NCI-H1092 treated with DMSO at 0.1 percent for 48 hours (cell line): ENCODE results near the gene GTF3C6.
A peak's percentile ranks its signal among the peaks of the same experiment; 100 is the strongest.
"Not testable (repeated sequence)": the region's sequence is repeated elsewhere in the genome, so short reads cannot be mapped to it uniquely, and the experiment has no call there.

ENCODE experiments used
- DNase-seq: peaks from one replicate; lab custom pipeline; 2025; lab: John Stamatoyannopoulos, UW

The GTF3C6 gene, protein sequence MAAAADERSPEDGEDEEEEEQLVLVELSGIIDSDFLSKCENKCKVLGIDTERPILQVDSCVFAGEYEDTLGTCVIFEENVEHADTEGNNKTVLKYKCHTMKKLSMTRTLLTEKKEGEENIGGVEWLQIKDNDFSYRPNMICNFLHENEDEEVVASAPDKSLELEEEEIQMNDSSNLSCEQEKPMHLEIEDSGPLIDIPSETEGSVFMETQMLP

GRCh38 chr6:110958329-110959192 lies at the start of gene GTF3C6:
Gene GTF3C6 (plus strand): TSS chr6:110958706. CDS start chr6:110958770, 64 bp downstream.
- DNase-seq: peak; percentile 88

GRCh38 chr6:110930781-110931180 lies 27.7 kb upstream of the GTF3C6 start:
- no peak for DNase-seq

- DNase-seq: no peak
These were observed 24.6 kb upstream of the GTF3C6 start for GRCh38 chr6:110933912-110934311.

DNA sequence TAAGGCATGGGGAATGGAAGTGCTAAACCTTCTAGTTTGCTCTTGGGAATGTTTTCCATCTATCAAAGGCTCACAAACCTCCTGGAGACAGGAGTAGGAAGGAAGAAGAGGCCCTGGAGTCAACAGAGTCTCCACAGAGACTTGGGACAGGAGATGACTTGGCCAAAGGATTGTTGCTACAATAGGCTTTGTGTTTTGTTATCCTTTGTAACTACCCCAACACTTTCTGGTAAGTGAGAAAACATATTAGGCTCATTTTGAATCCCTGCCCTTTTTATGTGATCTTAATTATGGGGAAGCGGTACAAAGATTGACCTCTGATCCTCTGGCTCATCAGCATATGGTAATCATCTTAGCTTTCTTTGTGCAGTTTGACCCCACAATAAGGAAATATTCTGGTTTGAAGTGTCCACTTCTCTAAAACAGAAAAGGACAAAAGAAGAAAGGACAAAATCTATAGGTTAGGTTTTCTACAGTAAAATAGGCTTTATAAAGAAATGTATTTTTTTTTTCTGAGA lies 24.1 kb upstream of the GTF3C6 start:
- no peak for DNase-seq

GRCh38 chr6:110935171-110935570 lies 23.3 kb upstream of the GTF3C6 start:
- DNase-seq: no peak

DNA sequence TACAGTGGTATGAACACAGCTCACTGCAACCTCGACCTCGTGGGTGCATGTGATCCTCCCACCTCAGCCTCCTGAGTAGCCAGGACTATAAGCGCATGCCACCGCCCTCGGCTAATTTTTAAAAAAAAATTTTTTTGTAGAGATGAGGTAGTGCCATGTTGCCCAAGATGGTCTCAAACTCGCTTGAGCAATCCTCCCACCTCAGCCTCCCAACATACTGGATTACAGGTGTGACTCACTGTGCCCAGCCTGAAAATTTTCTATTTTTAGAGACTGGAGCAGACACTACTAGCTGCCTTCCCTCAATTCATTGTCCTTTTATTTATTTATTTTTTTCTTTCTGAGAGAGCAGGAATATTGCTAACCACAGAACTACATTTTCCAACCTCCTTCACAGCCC lies 20.3 kb upstream of the GTF3C6 start:
- DNase-seq: no peak

GRCh38 chr6:110939429-110940200 lies 18.9 kb upstream of the GTF3C6 start:
- no peak for DNase-seq

GRCh38 chr6:110944681-110945151 lies 13.8 kb upstream of the GTF3C6 start:
- DNase-seq: no peak

GRCh38 chr6:110946498-110946897 lies 12.0 kb upstream of the GTF3C6 start:
- DNase-seq: no peak

- DNase-seq: no peak
These were observed 8.7 kb upstream of the GTF3C6 start for GRCh38 chr6:110949679-110950285.

- DNase-seq: no peak
These were observed 8.1 kb upstream of the GTF3C6 start for GRCh38 chr6:110950440-110950839.

DNA sequence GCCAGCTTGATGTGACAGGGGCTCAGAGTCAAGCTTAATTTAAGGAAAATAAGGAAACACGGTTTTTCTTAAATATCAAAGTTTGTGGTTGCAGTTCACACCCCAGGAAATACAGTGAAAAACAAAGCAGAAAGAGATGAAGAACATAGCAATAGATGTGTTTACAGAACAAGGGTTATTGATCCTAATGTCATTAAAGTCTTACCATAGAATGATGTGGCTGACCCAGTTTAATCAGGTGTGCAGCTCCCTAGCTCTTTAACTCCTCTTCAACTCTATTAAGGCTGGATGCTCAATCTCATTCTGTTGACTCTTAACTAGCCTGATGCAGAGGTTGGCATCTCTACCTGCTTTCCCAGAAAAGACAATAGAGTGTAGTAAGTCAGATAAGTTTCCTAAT lies 7.5 kb upstream of the GTF3C6 start:
- DNase-seq: no peak

DNA sequence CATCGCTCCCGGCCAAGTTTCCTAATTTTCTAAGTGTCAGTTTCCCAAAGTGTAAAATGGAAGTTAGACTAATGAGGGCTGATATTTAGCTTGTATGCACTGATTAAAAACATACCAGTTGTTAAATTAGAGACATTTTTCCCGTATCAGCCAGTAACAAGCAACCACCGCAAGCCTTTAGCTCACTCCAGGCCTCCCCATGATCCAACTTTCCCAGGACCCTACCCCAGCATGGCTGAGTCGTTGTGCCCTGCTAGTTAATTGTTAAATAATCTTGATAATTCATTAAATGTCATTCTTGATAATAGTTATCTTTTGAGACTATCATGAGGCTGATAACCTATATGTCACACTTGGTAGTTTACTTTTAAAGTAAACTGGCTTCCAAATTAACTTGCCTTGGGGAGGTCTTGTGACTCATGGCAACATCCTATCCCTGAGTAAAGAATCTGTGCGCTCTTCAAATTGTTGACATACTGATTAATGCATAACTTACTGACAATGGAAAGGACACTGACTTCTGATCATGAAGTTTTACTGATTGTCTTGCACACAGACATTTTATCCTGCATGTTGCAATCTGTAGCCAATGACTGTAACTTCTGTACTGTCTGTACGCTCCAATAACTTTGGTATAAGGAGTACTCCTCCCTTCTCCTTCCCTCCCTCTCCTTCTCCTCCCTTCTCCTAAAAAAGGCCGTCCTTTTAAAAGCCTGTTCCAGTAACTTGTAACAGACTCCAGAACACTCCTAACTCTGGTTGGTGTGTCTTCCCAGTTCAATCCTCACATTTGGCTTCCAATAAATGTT lies 6.3 kb upstream of the GTF3C6 start:
- DNase-seq: no peak

DNA sequence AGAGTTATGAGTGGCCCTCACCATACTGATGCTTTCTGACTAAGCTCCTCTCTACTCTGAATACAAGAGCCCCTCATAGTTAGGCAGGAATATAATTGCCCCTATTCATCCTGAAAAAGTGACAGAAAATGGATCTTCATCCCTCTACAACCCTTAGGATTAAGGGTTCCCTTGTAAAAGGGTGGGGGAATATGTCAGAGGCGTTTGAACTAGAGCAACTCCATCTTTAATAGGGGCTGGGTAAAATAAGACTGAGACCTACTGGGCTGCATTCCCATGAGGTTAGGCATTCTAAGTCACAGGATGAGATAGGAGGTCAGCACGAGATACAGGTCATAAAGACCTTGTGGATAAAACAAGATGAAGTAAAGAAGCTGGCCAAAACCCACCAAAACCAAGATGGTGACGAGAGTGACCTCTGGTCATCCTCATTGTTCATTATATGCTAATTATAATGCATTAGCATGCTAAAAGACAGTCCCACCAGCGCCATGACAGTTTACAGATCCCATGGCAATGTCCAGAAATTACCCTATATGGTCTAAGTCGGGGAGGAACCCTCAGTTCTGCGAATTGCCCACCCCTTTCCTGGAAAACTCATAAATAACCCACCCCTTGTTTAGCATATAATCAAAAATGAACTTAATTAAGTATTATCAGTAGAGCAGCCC lies 4.7 kb upstream of the GTF3C6 start:
- DNase-seq: no peak

DNA sequence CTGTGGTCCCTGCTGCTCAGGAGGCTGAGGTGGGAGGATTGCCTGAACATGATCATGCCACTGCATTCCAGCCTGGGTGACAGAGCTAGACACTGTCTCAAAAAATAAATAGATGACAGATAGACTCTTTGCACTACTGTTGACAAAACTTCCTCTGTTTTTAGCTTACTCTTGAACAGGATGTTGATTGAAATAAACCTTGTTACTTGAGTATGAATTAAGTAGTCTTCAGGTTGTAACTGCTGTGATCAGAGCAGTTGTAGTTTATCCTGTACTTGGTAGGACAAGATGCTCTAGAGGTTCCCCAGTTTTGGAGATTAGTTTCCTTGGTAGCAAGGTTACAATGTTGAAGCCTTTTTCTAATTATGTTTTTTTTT lies 1.5 kb downstream of the GTF3C6 start:
- DNase-seq: no peak

- DNase-seq: not testable (repeated sequence)
These were observed 4.1 kb downstream of the GTF3C6 start for GRCh38 chr6:110962636-110963035.

GRCh38 chr6:110965629-110966229 lies 7.2 kb downstream of the GTF3C6 start:
- no peak for DNase-seq

DNA sequence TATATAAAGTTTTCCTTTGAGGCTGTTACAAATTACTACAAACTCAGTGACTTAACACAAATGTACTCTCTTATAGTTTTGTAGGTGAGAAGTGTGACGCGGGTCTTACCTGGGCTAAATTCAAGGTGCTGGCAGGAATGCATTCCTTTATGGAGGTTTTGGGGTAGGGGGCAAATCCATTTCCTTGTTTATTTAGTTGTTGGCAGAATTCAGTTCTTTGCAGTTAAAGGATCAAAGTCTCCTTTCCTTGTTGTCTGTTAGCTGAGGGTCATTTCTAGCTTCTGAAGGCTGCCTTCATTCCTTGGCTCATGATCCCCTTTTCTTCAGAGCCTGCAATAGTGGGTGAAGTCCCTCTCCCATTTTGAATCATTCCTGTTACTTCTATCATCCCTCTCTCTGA lies 10.2 kb downstream of the GTF3C6 start:
- DNase-seq: not testable (repeated sequence)

DNA sequence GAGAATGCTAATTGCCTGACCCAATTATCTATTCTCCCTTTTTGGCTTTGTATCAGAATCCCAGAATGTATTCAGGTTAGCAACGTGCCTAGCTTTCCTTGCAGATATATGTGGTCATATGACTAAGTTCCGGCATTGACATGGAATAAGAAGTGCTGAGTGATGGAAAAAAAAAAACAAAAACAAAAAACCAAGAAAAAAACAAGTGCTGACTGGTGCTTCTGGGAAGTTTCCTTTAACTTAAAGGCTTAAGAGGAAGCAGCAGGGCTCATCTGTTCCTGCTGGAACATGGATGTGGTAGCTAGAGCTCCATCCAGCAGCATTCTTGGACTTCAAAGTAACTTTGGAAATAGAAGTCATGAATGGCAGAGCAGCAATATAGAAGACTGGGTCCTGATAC lies 13.0 kb downstream of the GTF3C6 start:
- DNase-seq: no peak

DNA sequence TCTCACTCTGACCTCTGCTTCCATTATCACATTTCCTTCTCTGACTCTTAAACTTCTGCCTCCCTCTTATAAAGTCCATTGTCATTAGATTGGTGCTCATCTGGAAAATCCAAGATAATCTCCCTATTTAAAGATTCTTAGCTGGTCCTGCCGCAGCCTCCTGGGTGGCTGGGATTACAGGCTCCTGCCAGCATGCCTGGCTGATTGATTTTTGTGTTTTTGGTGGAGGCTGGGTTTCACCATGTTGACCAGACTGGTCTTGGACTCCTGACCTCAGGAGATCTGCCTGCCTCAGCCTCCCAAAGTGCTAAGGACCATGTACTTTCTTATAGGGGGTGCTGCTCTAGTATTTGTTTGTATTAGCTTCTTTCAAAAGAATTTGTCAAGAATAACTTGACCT lies 18.1 kb downstream of the GTF3C6 start:
- DNase-seq: no peak
